Measurements from ENCODE around the gene CLDN3. TPM values are rescaled to one million over a fixed set of nuclear protein-coding genes. Genes with fewer than 3 reads are reported as not detected.

Gene CLDN3
- total RNA-seq, 1 experiment from 2014 or later, result 16.5 TPM

GRCh38 chr7:73735528-73735905, 34.6 kb downstream of the CLDN3 start:
- H2BK120ac ChIP-seq (ENCODE audit: low read depth, low read length, poor library complexity, severe bottlenecking), result no peak overlapping the region
- no peak overlapping the region for H3T11ph ChIP-seq (ENCODE audit: low read length)
- H4K20me1 ChIP-seq (ENCODE audit: control insufficient read depth, insufficient read depth, insufficient read length), result no peaks in the 10 kb centered on the region
- no peaks in the 10 kb centered on the region for H3K4me1 ChIP-seq (ENCODE audit: insufficient read depth, low read length)
- H2AK5ac ChIP-seq (ENCODE audit: insufficient read length, low read length), result no peak overlapping the region
- H4K91ac ChIP-seq (ENCODE audit: insufficient read length, low read depth, low read length), result no peak overlapping the region
- TF ChIP-seq CTCF (conservative IDR thresholded peaks at IDR 0.05), result no peak
- Mint-ChIP-seq H3K9me3 (no peaks in the 10 kb centered on the region), H3K27ac (no peak overlapping the region; a peak in 1 of 7 replicates), H3K4me1 (peaks cover 9 to 20% of the 10 kb centered on the region in 2 experiments), H3K4me3 (no peak overlapping the region), H3K27me3 (ENCODE audit: low read depth) (peaks cover 7% of the 10 kb centered on the region), H3K36me3 (ENCODE audit: insufficient read depth in 1 of 3, low read depth in 3 of 3) (peaks cover 6 to 23% (median 20%) of the 10 kb centered on the region in 3 experiments; a peak in 6 of 7 replicates)
- no CpG with 5 or more reads among the region's 8 CpGs for WGBS (ENCODE audit: extremely low coverage, insufficient read length, low lambda C conversion rate)
- H2BK15ac ChIP-seq (ENCODE audit: low read depth, low read length), result no peak overlapping the region
- H2AFZ ChIP-seq (ENCODE audit: low read length), result no peak overlapping the region
- DNase-seq, result no peak
- H2BK12ac ChIP-seq (ENCODE audit: insufficient read length, low read depth, low read length), result no peak overlapping the region
- H3K79me2 ChIP-seq (ENCODE audit: insufficient read depth, low read length), result no peaks in the 10 kb centered on the region
- H2BK5ac ChIP-seq (ENCODE audit: insufficient read length, low read length), result no peak overlapping the region
- no peak overlapping the region for H3K18ac ChIP-seq (ENCODE audit: insufficient read length, low read depth, low read length)
- H3K9ac ChIP-seq (ENCODE audit: extremely low read depth, insufficient read length, low read length), result no peak overlapping the region
- no peak overlapping the region for H3K4me2 ChIP-seq (ENCODE audit: insufficient read depth, insufficient read length, low read length)
- H3K79me1 ChIP-seq (ENCODE audit: insufficient read depth, low read depth, low read length, poor library complexity, severe bottlenecking), result no peaks in the 10 kb centered on the region
- H3K27ac ChIP-seq (ENCODE audit: insufficient read length, low read depth, low read length), result no peak overlapping the region
- no peak overlapping the region for H2BK20ac ChIP-seq (ENCODE audit: low read depth, low read length, poor library complexity, severe bottlenecking)
- H3K23me2 ChIP-seq (ENCODE audit: insufficient read length, low read depth, low read length, poor library complexity, severe bottlenecking), result peaks cover 10% of the 10 kb centered on the region
- no peaks in the 10 kb centered on the region for H3K9me3 ChIP-seq (ENCODE audit: control insufficient read depth, low read depth, low read length)
- H3K4ac ChIP-seq (ENCODE audit: low read depth, low read length), result no peak overlapping the region
- no peak overlapping the region for H3K23ac ChIP-seq (ENCODE audit: insufficient read length, low read depth, low read length)
- no peak overlapping the region for H4K8ac ChIP-seq (replicated peaks; ENCODE audit: insufficient read length, low read depth, low read length)
- H3K27me3 ChIP-seq (ENCODE audit: insufficient read depth, low read length), result no peaks in the 10 kb centered on the region
- no peak overlapping the region; the same call in 1 of the 2 replicates for H3K14ac ChIP-seq (ENCODE audit: insufficient read depth, low read length)
- no peak overlapping the region for H4K5ac ChIP-seq (ENCODE audit: insufficient read length, low read depth, low read length)
- H3K56ac ChIP-seq (ENCODE audit: insufficient read length, low read depth, low read length), result no peak overlapping the region
